ENCODE results near the gene FLACC1.

Gene FLACC1

DNA sequence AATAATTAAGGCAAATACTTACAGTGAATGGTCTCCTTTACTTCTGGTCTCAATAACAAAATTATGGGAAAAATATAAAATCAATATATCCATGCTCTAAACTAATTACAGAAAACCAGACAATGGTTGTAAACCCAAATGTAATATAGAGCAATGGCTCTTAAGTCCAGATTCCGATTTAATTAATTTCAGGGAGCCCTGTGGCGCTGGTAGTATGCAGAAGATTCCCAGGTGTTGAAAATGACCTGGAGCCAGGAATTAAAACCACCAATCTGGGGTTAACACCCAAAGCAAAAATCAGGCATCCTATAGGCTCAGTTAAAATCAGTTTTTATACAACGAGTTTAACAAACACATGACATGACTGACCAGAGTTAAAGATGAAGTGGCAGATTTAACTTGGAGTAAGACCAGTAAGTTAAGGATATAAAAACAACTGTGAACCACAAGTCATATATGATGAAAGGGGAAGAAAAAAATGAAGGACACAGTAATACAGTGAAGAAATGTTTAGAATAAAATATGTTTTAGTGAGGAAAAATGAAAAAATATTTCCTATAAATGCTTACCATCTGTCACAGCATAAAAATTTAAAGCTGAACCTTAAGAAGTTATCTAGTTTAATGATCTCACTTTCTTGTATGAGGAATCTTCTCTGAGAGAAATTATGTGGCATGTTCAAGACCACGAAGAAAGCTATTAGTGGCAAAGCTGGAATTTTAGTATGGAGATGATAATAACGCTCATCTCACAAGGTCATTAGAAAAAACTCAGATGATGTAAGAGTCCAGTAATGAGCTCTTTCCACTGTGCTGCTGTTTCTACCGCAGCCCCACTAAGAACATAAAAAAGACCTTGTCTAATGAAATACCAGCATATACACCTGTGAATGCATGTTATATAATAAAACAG lies 45.8 kb upstream of the FLACC1 start:
- no peaks in the 10 kb centered on the region for H3K9me3 ChIP-seq (ENCODE audit: severe bottlenecking)
- H3K36me3 ChIP-seq (ENCODE audit: low read depth): peaks cover 23% of the 10 kb centered on the region
- TF ChIP-seq, protein P1, sequence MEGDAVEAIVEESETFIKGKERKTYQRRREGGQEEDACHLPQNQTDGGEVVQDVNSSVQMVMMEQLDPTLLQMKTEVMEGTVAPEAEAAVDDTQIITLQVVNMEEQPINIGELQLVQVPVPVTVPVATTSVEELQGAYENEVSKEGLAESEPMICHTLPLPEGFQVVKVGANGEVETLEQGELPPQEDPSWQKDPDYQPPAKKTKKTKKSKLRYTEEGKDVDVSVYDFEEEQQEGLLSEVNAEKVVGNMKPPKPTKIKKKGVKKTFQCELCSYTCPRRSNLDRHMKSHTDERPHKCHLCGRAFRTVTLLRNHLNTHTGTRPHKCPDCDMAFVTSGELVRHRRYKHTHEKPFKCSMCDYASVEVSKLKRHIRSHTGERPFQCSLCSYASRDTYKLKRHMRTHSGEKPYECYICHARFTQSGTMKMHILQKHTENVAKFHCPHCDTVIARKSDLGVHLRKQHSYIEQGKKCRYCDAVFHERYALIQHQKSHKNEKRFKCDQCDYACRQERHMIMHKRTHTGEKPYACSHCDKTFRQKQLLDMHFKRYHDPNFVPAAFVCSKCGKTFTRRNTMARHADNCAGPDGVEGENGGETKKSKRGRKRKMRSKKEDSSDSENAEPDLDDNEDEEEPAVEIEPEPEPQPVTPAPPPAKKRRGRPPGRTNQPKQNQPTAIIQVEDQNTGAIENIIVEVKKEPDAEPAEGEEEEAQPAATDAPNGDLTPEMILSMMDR (IDR thresholded peaks at IDR 0.05; ENCODE audit: poor library complexity, severe bottlenecking): no peak
- no peak overlapping the region for H3K4me3 ChIP-seq (ENCODE audit: severe bottlenecking)
- DNase-seq (ENCODE audit: low spot score) (no peak), ATAC-seq (ENCODE audit: low read depth) (no peak)
- H3K27me3 ChIP-seq (ENCODE audit: insufficient read depth, poor library complexity, severe bottlenecking): no peaks in the 10 kb centered on the region
- H3K4me1 ChIP-seq (ENCODE audit: insufficient read depth, poor library complexity, severe bottlenecking): peaks cover 24% of the 10 kb centered on the region
- no peak overlapping the region for H3K27ac ChIP-seq (ENCODE audit: poor library complexity, severe bottlenecking)

DNA sequence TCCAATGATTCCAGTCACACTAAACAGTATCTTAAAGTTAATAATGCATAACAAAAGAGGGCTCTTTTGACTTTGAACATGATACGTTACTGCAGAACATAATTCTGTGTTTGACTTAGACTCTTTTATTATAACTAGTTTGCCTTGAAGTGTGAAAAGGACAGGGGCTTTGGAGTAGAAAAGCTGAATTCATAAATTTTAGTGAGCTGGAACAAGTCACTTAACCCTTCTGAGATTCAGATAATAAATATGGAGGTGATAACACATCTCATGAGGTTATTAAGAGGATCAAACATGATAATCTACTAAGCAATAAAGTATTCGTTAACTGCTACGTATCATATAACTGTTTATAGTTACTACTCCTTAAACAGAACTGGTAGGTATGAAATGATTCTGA lies 44.7 kb upstream of the FLACC1 start:
- TF ChIP-seq, protein P1 (IDR thresholded peaks at IDR 0.05; ENCODE audit: poor library complexity, severe bottlenecking): no peak

DNA sequence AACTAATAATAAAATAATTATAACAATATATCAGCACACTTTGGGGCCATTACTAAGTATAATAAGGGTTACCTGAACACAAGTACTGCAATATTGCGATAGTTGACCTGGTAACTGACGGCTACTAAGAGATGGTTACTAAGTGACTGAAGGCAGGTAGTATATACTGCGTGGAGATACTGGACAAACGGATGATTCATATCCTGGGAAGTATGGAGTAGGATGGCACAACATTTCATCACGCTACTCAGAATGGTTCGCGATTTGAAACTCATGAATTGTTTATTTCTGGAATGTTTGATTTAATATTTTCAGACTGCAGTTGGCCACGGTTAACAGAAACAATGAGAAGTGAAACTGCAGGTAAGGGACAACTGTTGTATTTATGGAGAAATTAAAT lies 39.5 kb upstream of the FLACC1 start:
- Histone ChIP-seq H3K36me3 (ENCODE audit: low read depth) (peaks cover 68% of the 10 kb centered on the region), H3K4me3 (ENCODE audit: severe bottlenecking) (no peak overlapping the region), H3K4me1 (ENCODE audit: insufficient read depth, poor library complexity, severe bottlenecking) (peaks cover 15% of the 10 kb centered on the region), H3K27ac (ENCODE audit: poor library complexity, severe bottlenecking) (peak overlapping the region; percentile 61), H3K9me3 (ENCODE audit: severe bottlenecking) (no peaks in the 10 kb centered on the region), H3K27me3 (ENCODE audit: insufficient read depth, poor library complexity, severe bottlenecking) (no peaks in the 10 kb centered on the region)
- no peak for DNase-seq (ENCODE audit: low spot score)
- TF ChIP-seq, protein P1 (IDR thresholded peaks at IDR 0.05; ENCODE audit: poor library complexity, severe bottlenecking): no peak
- ATAC-seq (ENCODE audit: low read depth): peak; percentile 99

More for the DNA sequence above, 44.7 kb upstream of the FLACC1 start:
- no peak overlapping the region for H3K27ac ChIP-seq (ENCODE audit: poor library complexity, severe bottlenecking)
- ATAC-seq (ENCODE audit: low read depth) (no peak), DNase-seq (ENCODE audit: low spot score) (no peak)
- H3K4me3 ChIP-seq (ENCODE audit: severe bottlenecking): no peak overlapping the region
- peaks cover 31% of the 10 kb centered on the region for H3K4me1 ChIP-seq (ENCODE audit: insufficient read depth, poor library complexity, severe bottlenecking)
- no peaks in the 10 kb centered on the region for H3K9me3 ChIP-seq (ENCODE audit: severe bottlenecking)
- peaks cover 34% of the 10 kb centered on the region for H3K36me3 ChIP-seq (ENCODE audit: low read depth)
- no peaks in the 10 kb centered on the region for H3K27me3 ChIP-seq (ENCODE audit: insufficient read depth, poor library complexity, severe bottlenecking)

DNA sequence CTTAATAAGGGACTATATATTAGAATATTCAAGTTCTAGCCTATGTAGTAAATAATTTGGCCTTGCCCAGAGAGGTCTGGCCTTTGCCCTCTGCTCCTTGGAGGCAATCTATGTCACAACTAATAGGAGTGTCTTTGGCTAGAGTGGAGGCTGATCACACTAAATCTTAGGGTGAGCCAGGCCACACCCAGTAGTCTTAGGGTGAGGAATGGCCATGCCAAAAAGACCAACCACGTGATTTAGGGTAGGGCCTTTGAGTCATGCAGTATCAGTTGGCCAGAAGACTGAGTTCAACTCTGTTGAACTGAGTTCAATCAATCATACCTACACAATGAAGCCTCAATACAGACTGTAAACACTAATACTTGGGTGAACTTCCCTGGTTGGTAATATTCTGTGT lies 26.0 kb upstream of the FLACC1 start:
- DNase-seq (ENCODE audit: low spot score) (no peak), ATAC-seq (ENCODE audit: low read depth) (peak; percentile 70)
- Histone ChIP-seq H3K4me1 (ENCODE audit: insufficient read depth, poor library complexity, severe bottlenecking) (no peaks in the 10 kb centered on the region), H3K9me3 (ENCODE audit: severe bottlenecking) (no peaks in the 10 kb centered on the region), H3K36me3 (ENCODE audit: low read depth) (peaks cover 72% of the 10 kb centered on the region), H3K27me3 (ENCODE audit: insufficient read depth, poor library complexity, severe bottlenecking) (no peaks in the 10 kb centered on the region), H3K4me3 (ENCODE audit: severe bottlenecking) (no peak overlapping the region), H3K27ac (ENCODE audit: poor library complexity, severe bottlenecking) (no peak overlapping the region)
- TF ChIP-seq, protein P1 (IDR thresholded peaks at IDR 0.05; ENCODE audit: poor library complexity, severe bottlenecking): no peak

All from RWPE2 (cell line).